Uterus (tissue), 2 donors: ENCODE measurements around the gene AGAP4.
"Not testable (repeated sequence)": the region's sequence is repeated elsewhere in the genome, so short reads cannot be mapped to it uniquely, and the experiment has no call there.

ENCODE experiments used
- POLR2A ChIP-seq, 2 donors: fragments of 450-650 bp; IDR thresholded peaks; one replicate each; pipeline ENCODE4 v1.6.1; 2016; ENCODE audit warnings: antibody characterized with exemption in 2 of 2, mild to moderate bottlenecking in 1 of 2, moderate library complexity in 1 of 2
- TF ChIP-seq, protein P1 (sequence below), 4 experiments: fragments of 200-600 bp in 2 of 4; fragments of 450-650 bp in 2 of 4; sonication (generic) in 2 of 4; IDR thresholded peaks; one replicate each; pipeline ENCODE4 v1.5.1; 2016 to 2019; ENCODE audit warnings: antibody characterized with exemption in 4 of 4, mild to moderate bottlenecking in 2 of 4, moderate library complexity in 1 of 4

DNA sequence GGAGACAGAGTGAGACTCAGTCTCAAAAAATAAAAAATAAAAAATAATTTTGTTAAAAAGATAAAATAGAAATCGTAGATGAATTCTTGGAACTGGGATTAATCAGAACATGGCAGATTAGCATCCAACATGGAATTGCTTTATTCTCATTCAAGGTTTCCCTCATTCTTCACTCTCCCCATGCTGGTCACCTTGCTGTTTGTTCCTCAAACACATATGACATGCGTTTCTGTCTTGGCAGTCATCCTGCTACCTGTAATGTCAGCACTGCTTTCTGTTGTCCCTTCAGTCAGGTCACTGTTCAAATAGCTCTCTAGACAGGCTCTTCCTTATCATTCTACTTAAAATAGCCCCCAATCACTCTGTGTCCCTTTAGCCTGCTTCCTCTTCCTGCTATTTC lies 24.4 kb downstream of the AGAP4 start:
- TF ChIP-seq, protein P1, sequence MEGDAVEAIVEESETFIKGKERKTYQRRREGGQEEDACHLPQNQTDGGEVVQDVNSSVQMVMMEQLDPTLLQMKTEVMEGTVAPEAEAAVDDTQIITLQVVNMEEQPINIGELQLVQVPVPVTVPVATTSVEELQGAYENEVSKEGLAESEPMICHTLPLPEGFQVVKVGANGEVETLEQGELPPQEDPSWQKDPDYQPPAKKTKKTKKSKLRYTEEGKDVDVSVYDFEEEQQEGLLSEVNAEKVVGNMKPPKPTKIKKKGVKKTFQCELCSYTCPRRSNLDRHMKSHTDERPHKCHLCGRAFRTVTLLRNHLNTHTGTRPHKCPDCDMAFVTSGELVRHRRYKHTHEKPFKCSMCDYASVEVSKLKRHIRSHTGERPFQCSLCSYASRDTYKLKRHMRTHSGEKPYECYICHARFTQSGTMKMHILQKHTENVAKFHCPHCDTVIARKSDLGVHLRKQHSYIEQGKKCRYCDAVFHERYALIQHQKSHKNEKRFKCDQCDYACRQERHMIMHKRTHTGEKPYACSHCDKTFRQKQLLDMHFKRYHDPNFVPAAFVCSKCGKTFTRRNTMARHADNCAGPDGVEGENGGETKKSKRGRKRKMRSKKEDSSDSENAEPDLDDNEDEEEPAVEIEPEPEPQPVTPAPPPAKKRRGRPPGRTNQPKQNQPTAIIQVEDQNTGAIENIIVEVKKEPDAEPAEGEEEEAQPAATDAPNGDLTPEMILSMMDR (IDR thresholded peaks at IDR 0.05) = not testable (repeated sequence)
- TF ChIP-seq POLR2A (IDR thresholded peaks at IDR 0.05) = not testable (repeated sequence)
